Lung (tissue), 12 donors: ENCODE results near the gene ULBP3. TPM values are rescaled to one million over a fixed set of nuclear protein-coding genes. Genes with fewer than 3 reads are reported as not detected.

Source experiments
- ATAC-seq: fragments of 200-7000 bp; cut with Tn5 transposase; one replicate; pipeline ENCODE4 v1.9.1; 2020; ENCODE audit warnings: moderate number of reproducible peaks; ENCODE audit not compliant: insufficient read depth, low FRiP score
- DNase-seq, 3 donors: peaks; one replicate each; pipeline ENCODE4 v3.0.0-alpha.2; 2013 to 2017
- H3K27ac ChIP-seq, 2 donors: one replicate each; pipeline ENCODE4 v1.5.1; 2013; ENCODE audit warnings: mild to moderate bottlenecking in 2 of 2, moderate library complexity in 2 of 2, control low read depth in 1 of 2, inconsistent platforms in 1 of 2, low read depth in 1 of 2, low read length in 1 of 2
- H3K27me3 ChIP-seq, 3 donors: one replicate each; pipeline ENCODE4 v1.5.1; 2013; ENCODE audit warnings: low read length in 2 of 3; ENCODE audit not compliant: control insufficient read depth in 3 of 3, insufficient read depth in 3 of 3
- H3K36me3 ChIP-seq, 4 donors: one replicate each; pipeline ENCODE4 v1.5.1; 2013; ENCODE audit warnings: low read length in 4 of 4, mild to moderate bottlenecking in 1 of 4, moderate library complexity in 1 of 4; ENCODE audit not compliant: control insufficient read depth in 4 of 4, insufficient read depth in 4 of 4
- H3K4me1 ChIP-seq, 5 donors: one replicate each; pipeline ENCODE4 v1.5.1; 2013; ENCODE audit warnings: low read length in 5 of 5, mild to moderate bottlenecking in 2 of 5, moderate library complexity in 1 of 5; ENCODE audit not compliant: control insufficient read depth in 5 of 5, insufficient read depth in 5 of 5
- H3K4me3 ChIP-seq: one replicate; pipeline ENCODE4 v1.5.1; 2013; ENCODE audit warnings: mild to moderate bottlenecking, control low read depth, moderate library complexity
- H3K9ac ChIP-seq, 2 donors: one replicate each; pipeline ENCODE4 v1.5.1; 2013; ENCODE audit warnings: low read length in 2 of 2, control low read depth in 1 of 2; ENCODE audit not compliant: insufficient read depth in 1 of 2
- H3K9me3 ChIP-seq, 4 donors: one replicate each; pipeline ENCODE4 v1.5.1; 2013; ENCODE audit warnings: low read length in 3 of 4, mild to moderate bottlenecking in 1 of 4, moderate library complexity in 1 of 4; ENCODE audit not compliant: control insufficient read depth in 4 of 4, insufficient read depth in 3 of 4
- WGBS, 2 donors: extraction: QIAGEN DNeasy Blood & Tissue Kit; methylation state at CpG; one replicate each; pipeline ENCODE4 v1.1.7; 2013; 5-methylcytosine and 5-hydroxymethylcytosine counted together
- polyA plus RNA-seq, 2 donors: library from polyadenylated mRNA; stranded (reverse); fragments of 200-250 nt; gene quantifications; one replicate each; pipeline ENCODE4 v1.2.1, GENCODE V29; 2013
- total RNA-seq, 2 donors: library from RNA; depleted of rRNA in 1 of 2; stranded (reverse); fragments of >200 nt in 1 of 2; gene quantifications; one replicate each; pipeline ENCODE4 v1.2.1, GENCODE V29; 2014 to 2021
- TF ChIP-seq, protein P1 (sequence below): IDR thresholded peaks from 2 replicates; pipeline ENCODE4 v1.5.1; 2012; ENCODE audit warnings: mild to moderate bottlenecking; ENCODE audit errors: control extremely low read depth, extremely low read depth
- donor health status: control.
- donor health status: control.
- donor health status: Bipolar disorder and iron deficiency.
- donor health status: healthy.
- donor health status: DM: yes; HTN: yes; CAD: no.

ULBP3 gene
- total and polyA plus RNA-seq, 4 donors = 1.4 to 6.8 (median 3.9) TPM

DNA sequence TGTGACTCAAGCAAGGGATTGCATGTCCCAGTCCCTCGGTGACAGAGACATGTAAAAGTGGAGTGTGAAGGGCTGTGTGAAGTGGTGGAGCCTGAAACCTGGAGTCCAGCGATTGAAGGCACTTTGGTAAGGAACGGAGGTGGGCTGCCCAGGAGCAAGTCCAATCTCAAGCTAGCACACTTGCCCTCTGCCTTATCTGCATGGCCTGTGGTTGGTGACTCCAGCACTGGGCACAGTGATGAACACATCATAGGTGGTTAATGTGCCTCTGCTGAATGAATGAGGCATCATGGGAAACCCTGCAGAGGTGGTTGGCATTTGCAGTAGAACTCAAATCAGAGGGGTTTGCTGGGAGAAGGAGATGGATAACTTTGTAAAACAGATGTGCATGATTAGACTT lies 14.9 kb upstream of the ULBP3 start:
- no peak for DNase-seq
- 76 to 85% methylated on average over 3 of the region's 3 CpGs for WGBS, 2 donors
- TF ChIP-seq, protein P1, sequence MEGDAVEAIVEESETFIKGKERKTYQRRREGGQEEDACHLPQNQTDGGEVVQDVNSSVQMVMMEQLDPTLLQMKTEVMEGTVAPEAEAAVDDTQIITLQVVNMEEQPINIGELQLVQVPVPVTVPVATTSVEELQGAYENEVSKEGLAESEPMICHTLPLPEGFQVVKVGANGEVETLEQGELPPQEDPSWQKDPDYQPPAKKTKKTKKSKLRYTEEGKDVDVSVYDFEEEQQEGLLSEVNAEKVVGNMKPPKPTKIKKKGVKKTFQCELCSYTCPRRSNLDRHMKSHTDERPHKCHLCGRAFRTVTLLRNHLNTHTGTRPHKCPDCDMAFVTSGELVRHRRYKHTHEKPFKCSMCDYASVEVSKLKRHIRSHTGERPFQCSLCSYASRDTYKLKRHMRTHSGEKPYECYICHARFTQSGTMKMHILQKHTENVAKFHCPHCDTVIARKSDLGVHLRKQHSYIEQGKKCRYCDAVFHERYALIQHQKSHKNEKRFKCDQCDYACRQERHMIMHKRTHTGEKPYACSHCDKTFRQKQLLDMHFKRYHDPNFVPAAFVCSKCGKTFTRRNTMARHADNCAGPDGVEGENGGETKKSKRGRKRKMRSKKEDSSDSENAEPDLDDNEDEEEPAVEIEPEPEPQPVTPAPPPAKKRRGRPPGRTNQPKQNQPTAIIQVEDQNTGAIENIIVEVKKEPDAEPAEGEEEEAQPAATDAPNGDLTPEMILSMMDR = no peak

DNA sequence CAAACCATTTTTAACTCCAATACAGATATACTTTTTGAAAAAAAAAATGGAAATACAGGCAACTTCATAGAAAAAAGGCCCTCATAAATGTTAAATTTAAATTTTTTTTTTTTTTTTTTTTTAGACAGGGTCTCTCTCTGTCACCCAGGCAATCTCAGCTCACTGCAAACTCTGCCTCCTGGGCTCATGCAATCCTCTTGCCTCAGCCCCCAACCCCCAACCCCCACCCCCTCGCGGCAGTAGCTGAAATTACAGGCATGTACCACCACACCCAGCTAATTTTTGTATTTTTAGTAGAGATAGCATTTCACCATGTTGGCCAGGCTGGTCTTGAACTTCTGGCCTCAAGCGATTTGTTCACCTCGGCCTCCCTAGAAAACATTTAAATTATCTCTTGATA lies 12.8 kb upstream of the ULBP3 start:
- TF ChIP-seq, protein P1 = no peak
- no peak for ATAC-seq
- no peaks in the 10 kb centered on the region for H3K36me3 ChIP-seq
- H3K9ac ChIP-seq = no peak overlapping the region
- H3K4me3 ChIP-seq = no peak overlapping the region
- no peak overlapping the region for H3K27ac ChIP-seq
- H3K4me1 ChIP-seq = no peaks in the 10 kb centered on the region
- WGBS, 2 donors = 81 to 88% methylated on average over 4 of the region's 4 CpGs
- H3K27me3 ChIP-seq = peaks cover 0 to 2% (median 0%) of the 10 kb centered on the region in 3 donors
- no peaks in the 10 kb centered on the region for H3K9me3 ChIP-seq
- no peak for DNase-seq

More for the DNA sequence above, 14.9 kb upstream of the ULBP3 start:
- Histone ChIP-seq H3K9ac (no peak overlapping the region), H3K27me3 (peaks cover 0 to 2% (median 0%) of the 10 kb centered on the region in 3 donors), H3K4me1 (no peaks in the 10 kb centered on the region), H3K4me3 (no peak overlapping the region), H3K9me3 (no peaks in the 10 kb centered on the region), H3K36me3 (no peaks in the 10 kb centered on the region), H3K27ac (no peak overlapping the region)
- no peak for ATAC-seq

DNA sequence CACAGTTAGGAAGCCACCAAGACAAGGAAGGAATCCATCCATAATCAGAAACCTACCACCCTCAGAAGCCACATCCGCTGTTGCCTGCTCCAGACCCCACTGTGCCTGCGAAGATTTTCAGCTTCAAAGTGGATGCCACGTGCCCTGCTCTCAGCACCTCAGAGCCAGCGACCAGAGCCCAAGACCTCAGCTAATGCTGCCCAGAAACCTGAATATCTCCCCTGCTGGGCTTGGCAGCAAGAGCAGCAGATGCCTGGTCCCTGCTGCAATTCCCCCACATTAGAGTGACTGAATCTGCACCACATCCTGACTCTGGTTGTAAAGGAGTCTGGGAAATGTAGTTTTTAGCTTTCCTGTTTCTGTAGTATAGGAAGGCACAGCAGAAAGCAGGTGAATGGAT lies 10.7 kb upstream of the ULBP3 start:
- no peak overlapping the region for H3K27ac ChIP-seq
- no peaks in the 10 kb centered on the region for H3K4me1 ChIP-seq
- peaks cover 0 to 2% (median 0%) of the 10 kb centered on the region in 3 donors for H3K27me3 ChIP-seq
- H3K36me3 ChIP-seq = no peaks in the 10 kb centered on the region
- 73 to 79% methylated on average over 4 of the region's 4 CpGs for WGBS, 2 donors
- no peak for ATAC-seq
- TF ChIP-seq, protein P1 = no peak
- no peaks in the 10 kb centered on the region for H3K9me3 ChIP-seq
- H3K4me3 ChIP-seq = no peak overlapping the region
- DNase-seq = no peak
- H3K9ac ChIP-seq = no peak overlapping the region

DNA sequence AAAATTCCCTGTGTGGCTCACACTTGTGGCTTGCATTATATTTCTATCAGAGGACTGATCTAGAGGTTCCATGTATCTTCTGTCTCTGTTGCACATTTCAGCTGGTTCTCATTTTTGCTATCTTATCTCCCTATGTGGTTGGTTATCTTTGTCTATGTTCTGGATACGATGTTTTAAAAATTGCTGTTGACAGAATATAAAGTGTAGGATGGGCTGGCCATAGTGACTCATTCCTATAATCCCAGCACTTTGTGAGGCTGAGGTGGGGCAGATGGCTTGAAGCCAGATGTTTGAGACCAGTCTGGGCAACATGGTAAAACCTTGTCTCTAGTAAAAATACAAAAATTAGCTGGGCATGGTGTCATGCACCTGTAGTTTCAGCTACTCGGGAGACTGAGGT lies 9.9 kb upstream of the ULBP3 start:
- Histone ChIP-seq H3K36me3 (no peaks in the 10 kb centered on the region), H3K9ac (no peak overlapping the region), H3K9me3 (no peaks in the 10 kb centered on the region), H3K4me3 (no peak overlapping the region), H3K27me3 (peaks cover 0 to 2% (median 0%) of the 10 kb centered on the region in 3 donors), H3K27ac (no peak overlapping the region), H3K4me1 (no peaks in the 10 kb centered on the region)
- no peak for DNase-seq
- WGBS, 2 donors = 79 to 86% methylated on average over 2 of the region's 2 CpGs
- ATAC-seq = no peak
- TF ChIP-seq, protein P1 = no peak
